Ramos (cell line): ENCODE measurements around the gene LRRC45.
"Not testable (repeated sequence)": the region's sequence is repeated elsewhere in the genome, so short reads cannot be mapped to it uniquely, and the experiment has no call there.

Source experiments
- in situ Hi-C: fragments of 300-500 bp; cut with MboI; formaldehyde crosslinking; loops from one replicate; pipeline ENCODE4 v1.14.3; 2022; ENCODE audit warnings: low sequenced_read_pairs; ENCODE audit not compliant: unreplicated experiment

Gene LRRC45

GRCh38 chr17:82031303-82031884, 8.3 kb downstream of the LRRC45 start, which contains the start of gene RAC3:
Gene RAC3 (plus strand): TSS chr17:82031678. CDS start chr17:82031762, 84 bp downstream.
- in situ Hi-C loops = loop anchor here (5.0 kb wide), 1 partner anchor 126 kb away; no protein-coding TSS in a partner anchor

DNA sequence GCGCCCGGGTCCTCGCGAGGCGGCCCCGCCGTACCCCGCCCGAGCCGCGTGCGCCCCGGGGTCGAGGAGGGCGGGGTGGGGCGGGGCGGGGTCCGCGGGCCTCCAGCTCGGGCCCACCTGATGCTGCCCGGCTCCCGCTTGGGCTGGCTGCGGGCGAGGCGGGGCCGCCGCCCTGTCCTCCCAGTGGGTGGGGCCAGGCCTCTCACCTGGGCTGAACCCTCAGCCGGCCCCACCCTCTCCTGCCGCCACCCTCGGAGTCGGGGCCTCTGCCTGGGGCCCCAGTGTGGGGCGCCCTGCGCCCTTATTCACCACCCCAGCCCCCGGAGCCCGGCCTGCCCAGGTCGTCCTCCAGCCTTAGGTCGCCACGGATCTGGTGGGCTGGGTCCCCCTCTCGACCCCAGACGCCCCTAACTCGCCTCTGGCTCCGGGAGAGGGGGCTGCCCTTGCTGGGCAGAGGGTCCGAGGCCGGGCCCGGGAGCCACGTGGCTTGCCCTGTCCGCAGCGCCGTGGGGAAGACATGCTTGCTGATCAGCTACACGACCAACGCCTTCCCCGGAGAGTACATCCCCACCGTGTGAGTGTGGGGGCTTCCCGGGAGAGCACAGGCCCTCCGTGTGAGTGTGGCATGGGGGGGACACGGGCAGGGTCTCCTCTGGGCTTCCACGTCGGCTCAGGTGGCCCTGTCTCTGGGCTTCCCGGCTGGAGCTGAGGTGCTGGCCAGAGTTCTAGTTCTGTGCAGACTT, 9.0 kb downstream of the LRRC45 start:
- in situ Hi-C loops = loop anchor here (5.0 kb wide), 1 partner anchor 125 kb away; no protein-coding TSS in a partner anchor

DNA sequence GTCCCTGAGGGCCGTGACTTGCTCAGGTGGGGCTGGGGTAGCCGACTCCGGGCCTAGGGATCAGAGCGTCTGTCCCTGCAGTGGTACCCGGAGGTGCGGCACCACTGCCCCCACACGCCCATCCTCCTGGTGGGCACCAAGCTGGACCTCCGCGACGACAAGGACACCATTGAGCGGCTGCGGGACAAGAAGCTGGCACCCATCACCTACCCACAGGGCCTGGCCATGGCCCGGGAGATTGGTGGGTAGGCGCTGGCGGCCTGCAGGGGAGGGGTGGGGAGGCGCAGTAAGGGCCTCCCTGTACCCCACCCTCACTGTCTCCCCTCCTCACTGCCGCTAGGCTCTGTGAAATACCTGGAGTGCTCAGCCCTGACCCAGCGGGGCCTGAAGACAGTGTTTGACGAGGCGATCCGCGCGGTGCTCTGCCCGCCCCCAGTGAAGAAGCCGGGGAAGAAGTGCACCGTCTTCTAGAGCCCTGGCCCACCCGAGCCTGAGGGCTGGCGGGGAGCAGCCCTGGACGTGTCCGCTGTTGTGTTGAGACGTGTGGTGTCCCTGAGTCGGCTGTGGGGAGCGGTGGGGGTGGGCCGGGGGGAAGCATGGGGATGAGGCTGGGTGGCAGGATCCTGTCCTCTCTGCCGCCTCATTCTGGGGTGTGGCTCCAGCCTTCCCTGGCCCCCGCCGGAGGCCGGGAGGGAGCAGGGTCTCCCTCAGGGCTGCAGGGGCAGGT, 10.4 kb downstream of the LRRC45 start:
- in situ Hi-C loops = loop anchor here (5.0 kb wide), 1 partner anchor 124 kb away; no protein-coding TSS in a partner anchor

DNA sequence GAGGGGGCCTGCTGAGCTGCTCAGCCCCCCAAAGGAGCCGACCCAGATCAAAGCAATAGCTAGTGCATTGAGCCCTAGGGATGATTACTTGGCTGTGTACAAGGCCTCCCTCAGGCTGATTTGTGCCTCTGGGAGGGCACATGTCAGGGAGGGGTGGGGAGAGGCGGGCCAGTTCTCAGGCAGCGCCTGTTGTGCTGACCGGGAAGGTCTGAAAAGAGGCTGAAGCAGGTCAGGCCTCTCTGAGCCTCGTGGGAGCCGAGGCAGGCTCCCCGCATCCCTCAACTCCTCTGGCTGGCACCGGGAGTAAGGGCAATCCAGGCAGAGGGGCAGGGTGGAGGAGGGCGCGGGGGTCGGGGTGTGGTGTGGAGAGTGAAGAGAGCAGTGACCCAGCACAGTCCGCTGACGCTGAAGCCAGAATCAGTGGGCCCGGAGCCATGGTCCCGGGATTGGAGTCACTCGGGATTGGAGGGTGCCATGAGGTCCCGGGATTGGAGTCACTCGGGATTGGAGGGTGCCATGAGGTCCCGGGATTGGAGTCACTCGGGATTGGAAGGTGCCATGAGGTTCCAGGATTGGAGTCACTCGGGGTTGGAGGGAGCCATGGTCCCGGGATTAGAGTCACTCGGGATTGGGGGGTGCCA, 11.4 kb downstream of the LRRC45 start:
- in situ Hi-C loops = loop anchor here (5.0 kb wide), 1 partner anchor 123 kb away; no protein-coding TSS in a partner anchor

- in situ Hi-C loops = no loop called here
Measured at GRCh38 chr17:82035488-82035887, 12.4 kb downstream of the LRRC45 start.

DNA sequence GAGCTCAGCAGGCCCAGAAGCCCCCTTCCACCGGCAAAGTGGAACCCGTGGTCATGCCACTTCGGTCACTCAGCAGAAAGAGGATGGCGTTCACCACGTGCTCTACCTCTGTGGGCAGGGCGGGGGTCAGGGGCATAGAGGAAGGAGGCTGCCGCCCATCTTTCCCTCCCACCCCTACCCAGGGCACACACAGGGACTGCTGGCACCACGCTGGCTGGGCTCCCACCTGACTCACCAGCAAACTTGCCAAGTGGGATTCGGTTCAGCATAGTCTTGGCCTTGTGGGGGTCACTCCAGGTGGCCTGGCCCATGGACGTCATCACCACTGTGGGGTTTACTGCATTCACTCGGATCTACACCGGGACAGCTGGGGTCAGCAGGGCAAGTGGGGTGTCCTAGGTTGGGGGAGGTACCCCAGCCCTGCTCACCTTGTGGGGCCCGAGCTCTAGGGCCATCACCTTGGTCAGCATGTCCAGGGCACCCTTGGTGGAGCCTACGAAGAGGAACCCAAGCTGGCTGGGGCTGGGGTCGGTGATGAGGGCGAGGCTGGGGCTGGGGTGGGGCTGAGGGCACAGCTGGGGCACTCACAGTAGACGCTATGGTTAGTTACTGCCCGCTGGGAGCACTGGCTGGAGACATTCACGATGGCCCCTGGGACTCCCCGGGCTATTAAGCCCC, 13.0 kb downstream of the LRRC45 start:
- in situ Hi-C loops = no loop called here

- in situ Hi-C loops = no loop called here
Measured at GRCh38 chr17:82036634-82037091, 13.6 kb downstream of the LRRC45 start.

GRCh38 chr17:82037092-82037888, 14.2 kb downstream of the LRRC45 start, which contains the start of gene DCXR:
Gene DCXR (minus strand): TSS chr17:82037697. CDS start chr17:82037682, 15 bp downstream.
- in situ Hi-C loops = no loop called here

DNA sequence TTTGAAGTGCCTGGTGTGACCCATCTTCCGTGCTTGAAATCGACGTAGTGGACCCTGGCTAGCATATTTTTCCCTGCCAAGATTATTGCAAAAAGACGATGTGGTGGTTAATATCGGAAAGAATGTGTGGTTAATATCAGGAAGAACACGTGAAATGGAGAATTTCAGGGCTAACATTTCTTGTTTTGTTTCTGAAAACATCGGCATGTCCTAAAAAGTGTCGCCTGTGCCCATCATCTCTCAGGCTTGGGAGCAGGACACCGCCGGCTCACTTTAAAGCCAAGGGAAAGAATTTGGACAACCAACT, 14.7 kb downstream of the LRRC45 start:
- in situ Hi-C loops = no loop called here

GRCh38 chr17:82038796-82039409, 15.8 kb downstream of the LRRC45 start:
- in situ Hi-C loops = not testable (repeated sequence)

DNA sequence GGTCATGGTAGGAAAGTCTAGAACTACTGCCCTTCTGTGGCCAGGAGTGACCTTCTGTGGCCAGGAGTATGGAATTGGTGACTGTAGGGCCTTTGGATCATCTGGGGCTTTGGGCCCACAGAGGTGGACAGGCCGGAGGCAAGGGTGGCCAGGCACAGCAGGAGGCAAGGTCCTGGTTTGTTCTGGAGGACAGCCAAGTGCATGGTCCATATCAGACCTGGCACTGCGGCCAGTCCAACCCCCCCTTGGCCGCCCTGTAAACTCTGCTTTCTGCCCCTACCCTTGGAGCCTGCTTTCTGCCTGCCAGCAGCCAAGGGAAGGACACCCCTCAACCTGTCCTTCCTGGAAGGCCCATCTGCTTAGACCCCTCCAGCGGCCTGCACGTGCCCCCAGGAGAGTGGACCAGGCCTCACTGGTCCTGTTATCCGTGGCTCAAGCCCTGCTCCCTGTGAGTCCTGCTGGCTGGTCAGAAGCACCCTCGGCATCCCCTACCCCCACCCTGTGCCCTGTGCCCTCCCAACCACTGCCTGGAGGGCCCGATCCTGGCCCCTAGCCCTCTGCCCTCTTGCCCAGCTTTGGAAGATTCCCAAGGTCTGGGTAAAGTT, 16.7 kb downstream of the LRRC45 start:
- in situ Hi-C loops = no loop called here

DNA sequence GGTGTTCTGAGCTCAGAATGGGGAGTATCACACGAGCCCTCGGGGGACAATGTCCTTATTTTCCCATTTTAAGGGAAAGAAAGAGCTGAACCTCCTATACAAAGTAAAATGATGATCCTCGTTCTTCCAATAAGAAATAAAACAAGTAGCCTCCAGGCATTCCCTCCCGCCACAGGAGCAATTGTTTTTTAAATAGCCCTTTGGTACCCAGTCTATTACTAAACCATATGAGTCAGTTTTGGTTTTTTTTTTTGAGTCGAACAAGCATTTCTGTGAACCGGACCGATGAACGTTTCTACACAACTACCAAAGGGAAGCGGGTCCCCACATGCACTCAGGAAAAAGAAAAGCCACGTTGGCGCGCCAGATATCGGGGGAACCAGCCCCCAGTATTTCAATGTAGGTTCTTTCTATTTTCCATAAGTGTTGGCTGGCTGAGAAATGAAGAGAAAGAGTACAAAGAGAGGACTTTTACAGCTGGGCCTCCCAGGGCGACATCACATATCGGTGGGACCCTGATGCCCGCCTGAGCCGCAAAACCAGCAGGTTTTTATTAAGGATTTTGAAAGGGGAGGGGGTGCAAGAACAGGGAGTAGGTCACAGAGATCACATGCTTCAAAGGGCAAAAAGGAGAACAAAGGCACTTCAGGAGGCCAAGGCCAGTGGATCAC, 18.2 kb downstream of the LRRC45 start:
- in situ Hi-C loops = no loop called here

- in situ Hi-C loops = no loop called here
Measured at GRCh38 chr17:82042649-82043048, 19.5 kb downstream of the LRRC45 start.

- in situ Hi-C loops = no loop called here
Measured at GRCh38 chr17:82043507-82043906, 20.4 kb downstream of the LRRC45 start.

GRCh38 chr17:82045936-82046484, 22.9 kb downstream of the LRRC45 start:
- in situ Hi-C loops = no loop called here

DNA sequence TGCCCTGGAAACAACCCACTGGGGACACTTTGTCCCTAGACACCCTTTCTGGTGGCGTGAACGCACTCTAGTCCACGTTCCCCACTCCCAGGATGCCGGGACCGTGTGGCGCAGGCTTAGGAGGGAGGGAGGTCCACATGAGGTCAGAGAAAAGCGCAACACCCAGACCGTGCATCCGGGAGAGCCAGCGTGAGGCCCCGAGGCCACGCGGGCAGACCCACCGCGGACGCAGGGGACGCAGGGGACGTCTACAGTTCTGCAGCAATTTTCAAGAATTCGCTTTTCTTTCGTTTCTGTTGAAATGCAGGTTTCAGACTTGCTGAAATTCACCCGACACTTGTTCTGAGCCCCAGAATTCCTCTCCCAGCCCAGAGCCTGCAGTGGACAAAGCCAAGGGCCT, 23.8 kb downstream of the LRRC45 start:
- in situ Hi-C loops = no loop called here

DNA sequence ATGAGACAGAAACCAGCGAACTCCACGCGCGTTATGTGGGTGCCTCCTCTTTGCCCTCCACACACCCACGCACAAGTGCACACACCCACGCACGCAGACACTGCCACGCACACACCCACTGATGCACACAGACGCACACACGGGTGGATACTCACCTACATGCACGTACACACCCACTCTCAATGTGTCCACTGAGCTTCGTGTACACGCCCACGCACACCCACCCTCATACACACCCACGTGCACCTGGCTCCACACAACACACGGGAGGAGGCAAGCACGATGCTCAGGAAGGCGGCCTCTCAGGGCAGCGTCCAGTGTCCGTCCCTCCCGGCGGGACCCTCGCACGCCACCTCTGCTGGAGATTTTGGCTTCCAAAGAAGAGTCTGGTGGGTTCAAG, 24.3 kb downstream of the LRRC45 start:
- in situ Hi-C loops = no loop called here
